H1 (cell line): ENCODE data around the gene IFT81. TPM values are rescaled to one million over a fixed set of nuclear protein-coding genes. Genes with fewer than 3 reads are reported as not detected.

Experiments used
- CTCF ChIA-PET: fragments of 300-600 bp; sonication (Branson Sonifier 250); formaldehyde crosslinking; loops from one replicate; lab custom pipeline; 2021; ENCODE audit not compliant: partially characterized antibody; lab: Charles Lee
- POLR2A ChIA-PET: fragments of 300-600 bp; sonication (Branson Sonifier 250); formaldehyde crosslinking; loops from one replicate; lab custom pipeline; 2021; ENCODE audit warnings: inconsistent platforms; ENCODE audit not compliant: partially characterized antibody; lab: Charles Lee
- DNase-seq, 2 experiments: peaks; one replicate each; pipeline versions ENCODE4 v3.0.0 to v3.0.0-alpha.2; 2010 to 2022; ENCODE audit warnings: low spot score in 2 of 2, low read depth in 1 of 2, mixed read lengths in 1 of 2
- FAIRE-seq: peaks from 2 replicates; lab custom pipeline; 2011; peaks lifted over from hg19 to GRCh38; lab: Jason Lieb, UNC
- H2AFZ ChIP-seq: 2 replicates; pipeline ENCODE4 v1.8.1; 2012; ENCODE audit warnings: low read length, inconsistent platforms
- H2AK5ac ChIP-seq: 2 replicates; pipeline ENCODE4 v1.6.1; 2013; ENCODE audit warnings: low read depth, low read length
- H2BK120ac ChIP-seq: replicated peaks from 2 replicates; pipeline ENCODE3; 2013; ENCODE audit warnings: low read depth, low read length, inconsistent platforms
- H2BK12ac ChIP-seq: 2 replicates; pipeline ENCODE4 v1.6.1; 2013; ENCODE audit warnings: low read depth, low read length
- H2BK15ac ChIP-seq: 2 replicates; pipeline ENCODE4 v1.6.1; 2013; ENCODE audit warnings: low read length
- H2BK20ac ChIP-seq: 2 replicates; pipeline ENCODE4 v1.6.1; 2013; ENCODE audit warnings: low read length
- H2BK5ac ChIP-seq: 2 replicates; pipeline ENCODE4 v1.6.1; 2013; ENCODE audit warnings: low read depth, low read length
- H3K14ac ChIP-seq: 2 replicates; pipeline ENCODE4 v1.6.1; 2013; ENCODE audit warnings: inconsistent platforms; ENCODE audit not compliant: insufficient read length
- H3K18ac ChIP-seq: 2 replicates; pipeline ENCODE4 v1.6.1; 2013; ENCODE audit warnings: low read length; ENCODE audit errors: extremely low read depth
- H3K23ac ChIP-seq: 2 replicates; pipeline ENCODE4 v1.6.1; 2013; ENCODE audit warnings: inconsistent platforms; ENCODE audit not compliant: insufficient read length
- H3K23me2 ChIP-seq: 2 replicates; pipeline ENCODE4 v1.6.1; 2013; ENCODE audit warnings: low read depth, low read length
- H3K27ac ChIP-seq: 2 replicates; pipeline ENCODE4 v1.6.1; 2011; ENCODE audit warnings: low read depth, low read length, inconsistent platforms
- H3K27me3 ChIP-seq, 4 experiments: replicated peaks in 1 of 4; 1 replicate in 1 of 4; 2 replicates in 3 of 4; pipeline versions ENCODE4 v1.6.1 to v1.8.1; 2011 to 2013; ENCODE audit warnings: low read length in 3 of 4, mild to moderate bottlenecking in 3 of 4, inconsistent platforms in 2 of 4, mixed read lengths in 2 of 4, moderate library complexity in 1 of 4; ENCODE audit not compliant: control insufficient read depth in 3 of 4, insufficient read depth in 3 of 4; ENCODE audit errors: extremely low read depth in 1 of 4
- H3K36me3 ChIP-seq, 4 experiments: 2 replicates each; pipeline versions ENCODE4 v1.6.1 to v1.8.1; 2011 to 2013; ENCODE audit warnings: mild to moderate bottlenecking in 4 of 4, low read length in 3 of 4, moderate library complexity in 2 of 4, control low read depth in 1 of 4, inconsistent platforms in 1 of 4; ENCODE audit not compliant: insufficient read depth in 4 of 4, control insufficient read depth in 2 of 4
- H3K4ac ChIP-seq: replicated peaks from 2 replicates; pipeline ENCODE3; 2013; ENCODE audit warnings: low read length, low read depth, mixed read lengths, inconsistent platforms; ENCODE audit not compliant: insufficient read length
- H3K4me1 ChIP-seq, 4 experiments: replicated peaks in 1 of 4; 1 replicate in 1 of 4; 2 replicates in 3 of 4; pipeline versions ENCODE4 v1.6.1 to v1.8.1; 2011 to 2013; ENCODE audit warnings: low read length in 3 of 4, inconsistent platforms in 2 of 4, mixed read lengths in 1 of 4; ENCODE audit not compliant: insufficient read depth in 4 of 4, control insufficient read depth in 3 of 4
- H3K4me2 ChIP-seq, 2 experiments: 2 replicates each; pipeline versions ENCODE4 v1.6.1 to v1.8.1; 2011 to 2013; ENCODE audit warnings: low read depth in 2 of 2, low read length in 2 of 2, control low read depth in 1 of 2, inconsistent platforms in 1 of 2, mild to moderate bottlenecking in 1 of 2; ENCODE audit not compliant: insufficient read depth in 1 of 2
- H3K4me3 ChIP-seq, 4 experiments: fragments of 200-600, 300-600 bp in 1 of 4; sonication (generic), shearing (Covaris generic), sonication (Bioruptor Twin) in 1 of 4; 2 replicates each; pipeline versions ENCODE4 v1.5.1 to v1.8.1; 2011 to 2016; ENCODE audit warnings: low read length in 4 of 4, low read depth in 3 of 4, control low read depth in 2 of 4, inconsistent platforms in 2 of 4, mild to moderate bottlenecking in 2 of 4, mixed read lengths in 1 of 4, moderate library complexity in 1 of 4; ENCODE audit not compliant: insufficient read depth in 2 of 4; ENCODE audit errors: extremely low read depth in 1 of 4
- H3K56ac ChIP-seq: replicated peaks from 2 replicates; pipeline ENCODE3; 2013; ENCODE audit warnings: low read depth, mild to moderate bottlenecking, mixed read lengths, low read length, inconsistent platforms; ENCODE audit not compliant: insufficient read length
- H3K79me1 ChIP-seq: 2 replicates; pipeline ENCODE4 v1.6.1; 2013; ENCODE audit warnings: low read depth, low read length, control low read depth
- H3K79me2 ChIP-seq, 2 experiments: 2 replicates each; pipeline versions ENCODE4 v1.6.1 to v1.8.1; 2012 to 2013; ENCODE audit warnings: low read length in 2 of 2, mild to moderate bottlenecking in 2 of 2, inconsistent platforms in 1 of 2; ENCODE audit not compliant: insufficient read depth in 2 of 2, control insufficient read depth in 1 of 2
- H3K9ac ChIP-seq, 4 experiments: replicated peaks in 1 of 4; 1 replicate in 1 of 4; 2 replicates in 3 of 4; pipeline versions ENCODE4 v1.6.1 to v1.8.1; 2011 to 2013; ENCODE audit warnings: low read depth in 3 of 4, low read length in 3 of 4, control low read depth in 2 of 4, mild to moderate bottlenecking in 2 of 4, moderate library complexity in 2 of 4, inconsistent platforms in 1 of 4; ENCODE audit errors: extremely low read depth in 1 of 4
- H3K9me3 ChIP-seq, 2 experiments: 2 replicates each; pipeline versions ENCODE4 v1.6.1 to v1.8.1; 2012 to 2013; ENCODE audit warnings: mild to moderate bottlenecking in 2 of 2, moderate library complexity in 2 of 2, control low read depth in 1 of 2, inconsistent platforms in 1 of 2, low read depth in 1 of 2, low read length in 1 of 2, mixed read lengths in 1 of 2; ENCODE audit not compliant: insufficient read depth in 2 of 2
- H4K20me1 ChIP-seq, 2 experiments: replicated peaks in 1 of 2; 2 replicates each; pipeline versions ENCODE3 to v1.8.1; 2011 to 2013; ENCODE audit warnings: inconsistent platforms in 2 of 2, low read length in 2 of 2, mild to moderate bottlenecking in 1 of 2; ENCODE audit not compliant: insufficient read depth in 2 of 2, control insufficient read depth in 1 of 2
- H4K5ac ChIP-seq: 2 replicates; pipeline ENCODE4 v1.6.1; 2013; ENCODE audit warnings: low read length, low read depth, mixed read lengths, inconsistent platforms; ENCODE audit not compliant: insufficient read length
- H4K8ac ChIP-seq: 2 replicates; pipeline ENCODE4 v1.8.0; 2013; ENCODE audit warnings: mild to moderate bottlenecking, moderate library complexity, low read length, inconsistent platforms; ENCODE audit not compliant: insufficient read depth; ENCODE audit errors: extremely low read depth
- H4K91ac ChIP-seq: replicated peaks from 2 replicates; pipeline ENCODE3; 2013; ENCODE audit warnings: low read length, mixed read lengths, inconsistent platforms; ENCODE audit not compliant: insufficient read length
- CREB1 ChIP-seq: IDR thresholded peaks from 2 replicates; pipeline ENCODE4 v1.6.1; 2012; ENCODE audit warnings: inconsistent platforms
- EZH2 ChIP-seq: fragments of 200-600 bp; sonication (generic); IDR thresholded peaks from 2 replicates; pipeline ENCODE4 v1.7.1; 2012; ENCODE audit warnings: low read depth, mild to moderate bottlenecking, moderate library complexity, low read length, inconsistent platforms; ENCODE audit not compliant: severe bottlenecking
- GABPA ChIP-seq: IDR thresholded peaks from 2 replicates; pipeline ENCODE4 v1.6.1; 2011; ENCODE audit warnings: mild to moderate bottlenecking, low read length, moderate library complexity, borderline replicate concordance; ENCODE audit not compliant: insufficient read depth
- KDM1A ChIP-seq: fragments of 200-600, 300-600 bp; sonication (generic); IDR thresholded peaks from 2 replicates; pipeline ENCODE4 v1.7.1; 2016; ENCODE audit warnings: mild to moderate bottlenecking, low read length, borderline replicate concordance
- RFX5 ChIP-seq: IDR thresholded peaks from 2 replicates; pipeline ENCODE4 v1.6.1; 2011; ENCODE audit warnings: low read depth, low read length, improper control_type of control experiment, borderline replicate concordance
- RNF2 ChIP-seq: fragments of 200-900, 300-1000 bp; sonication (generic); IDR thresholded peaks from 2 replicates; pipeline ENCODE4 v1.7.1; 2016; ENCODE audit warnings: borderline replicate concordance, low read depth, mild to moderate bottlenecking, antibody characterized with exemption, low read length; ENCODE audit not compliant: poor library complexity, severe bottlenecking; ENCODE audit errors: missing control alignments
- SRF ChIP-seq: IDR thresholded peaks from 2 replicates; pipeline ENCODE4 v1.6.1; 2011; ENCODE audit warnings: mild to moderate bottlenecking, low read depth, low read length, moderate library complexity
- YY1 ChIP-seq: IDR thresholded peaks from 2 replicates; pipeline ENCODE4 v1.6.1; 2011; ENCODE audit warnings: low read depth, mild to moderate bottlenecking, low read length
- WGBS, 2 experiments: shearing (Covaris generic) in 1 of 2; methylation state at CpG; one replicate each; pipeline versions ENCODE4 v1.1.6 to v1.1.7; 2013 to 2015; ENCODE audit warnings: low lambda C conversion rate in 2 of 2, mixed read lengths in 2 of 2, inconsistent platforms in 1 of 2, low coverage in 1 of 2, missing lambda C conversion rate in 1 of 2; ENCODE audit not compliant: insufficient replicate concordance in 2 of 2, insufficient coverage in 1 of 2, insufficient read length in 1 of 2; ENCODE audit errors: extremely low coverage in 1 of 2, missing lambda C conversion rate in 1 of 2; 5-methylcytosine and 5-hydroxymethylcytosine counted together
- polyA plus RNA-seq, 7 experiments: library from polyadenylated mRNA; depleted of rRNA in 3 of 7; stranded (reverse) in 5 of 7; unstranded in 2 of 7; fragments of >200 nt in 5 of 7; fragments of 200-250 nt in 2 of 7; gene quantifications; 1 replicate in 5 of 7; 2 replicates in 1 of 7; 4 replicates in 1 of 7; pipeline versions ENCODE4 v1.2.1 to v1.2.3, GENCODE V29; 2011 to 2013; ENCODE audit warnings: missing spikeins in 2 of 7, mixed read lengths in 2 of 7
- total RNA-seq: library from RNA; stranded (reverse); fragmentation: NEBNext Ultra II Directional; extraction: Animal tissue kit (Norgen Biotek cat#: 25700); gene quantifications from 2 replicates; pipeline ENCODE4 v1.2.1, GENCODE V29; 2021
- TF ChIP-seq, protein P1 (sequence below), 3 experiments: IDR thresholded peaks; 1 replicate in 2 of 3; 2 replicates in 1 of 3; pipeline versions ENCODE4 v1.5.1 to v1.6.1; 2011; ENCODE audit warnings: low read length in 3 of 3, mild to moderate bottlenecking in 3 of 3, inconsistent platforms in 2 of 3, low read depth in 1 of 3, moderate library complexity in 1 of 3; ENCODE audit not compliant: insufficient read depth in 1 of 3; ENCODE audit errors: control extremely low read depth in 1 of 3
- TF ChIP-seq, protein P2 (sequence below): IDR thresholded peaks from 2 replicates; pipeline ENCODE4 v1.6.1; 2012; ENCODE audit warnings: inconsistent platforms

IFT81 gene
- total and polyA plus RNA-seq, 2 of the 8 experiments (the other 6 are each of a cell fraction or from before 2014, with no cell fraction given) = 4.1 to 14.5 TPM

DNA sequence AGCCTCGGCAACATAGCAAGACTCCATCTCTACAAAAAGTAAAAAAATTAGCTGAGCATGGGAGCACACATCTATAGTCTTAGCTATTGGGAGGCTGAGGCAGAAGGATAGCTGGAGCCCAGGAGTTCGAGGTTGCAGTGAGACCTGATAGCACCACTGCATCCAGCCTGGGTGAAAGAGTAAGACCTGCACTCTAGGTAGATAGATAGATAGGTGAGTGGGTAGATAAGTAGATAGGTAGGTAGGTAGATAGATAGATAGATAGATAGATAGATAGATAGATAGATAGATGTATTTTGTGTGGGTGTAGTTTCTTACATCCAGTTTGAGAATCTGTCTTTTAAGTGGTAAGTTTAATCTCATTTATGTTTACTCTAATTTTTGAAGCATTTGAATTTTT, 72.8 kb downstream of the IFT81 start:
- H3K4me2 ChIP-seq = no peak overlapping the region
- H4K5ac ChIP-seq = no peak overlapping the region
- TF ChIP-seq KDM1A (no peak), SRF (no peak), YY1 (no peak), RNF2 (no peak), CREB1 (no peak), EZH2 (no peak), GABPA (no peak), RFX5 (no peak)
- TF ChIP-seq, protein P1, sequence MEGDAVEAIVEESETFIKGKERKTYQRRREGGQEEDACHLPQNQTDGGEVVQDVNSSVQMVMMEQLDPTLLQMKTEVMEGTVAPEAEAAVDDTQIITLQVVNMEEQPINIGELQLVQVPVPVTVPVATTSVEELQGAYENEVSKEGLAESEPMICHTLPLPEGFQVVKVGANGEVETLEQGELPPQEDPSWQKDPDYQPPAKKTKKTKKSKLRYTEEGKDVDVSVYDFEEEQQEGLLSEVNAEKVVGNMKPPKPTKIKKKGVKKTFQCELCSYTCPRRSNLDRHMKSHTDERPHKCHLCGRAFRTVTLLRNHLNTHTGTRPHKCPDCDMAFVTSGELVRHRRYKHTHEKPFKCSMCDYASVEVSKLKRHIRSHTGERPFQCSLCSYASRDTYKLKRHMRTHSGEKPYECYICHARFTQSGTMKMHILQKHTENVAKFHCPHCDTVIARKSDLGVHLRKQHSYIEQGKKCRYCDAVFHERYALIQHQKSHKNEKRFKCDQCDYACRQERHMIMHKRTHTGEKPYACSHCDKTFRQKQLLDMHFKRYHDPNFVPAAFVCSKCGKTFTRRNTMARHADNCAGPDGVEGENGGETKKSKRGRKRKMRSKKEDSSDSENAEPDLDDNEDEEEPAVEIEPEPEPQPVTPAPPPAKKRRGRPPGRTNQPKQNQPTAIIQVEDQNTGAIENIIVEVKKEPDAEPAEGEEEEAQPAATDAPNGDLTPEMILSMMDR (IDR thresholded peaks at IDR 0.05; ENCODE audit: control extremely low read depth in 1 of 3, insufficient read depth in 1 of 3, low read depth in 1 of 3, low read length in 3 of 3) = no peak
- TF ChIP-seq, protein P2, sequence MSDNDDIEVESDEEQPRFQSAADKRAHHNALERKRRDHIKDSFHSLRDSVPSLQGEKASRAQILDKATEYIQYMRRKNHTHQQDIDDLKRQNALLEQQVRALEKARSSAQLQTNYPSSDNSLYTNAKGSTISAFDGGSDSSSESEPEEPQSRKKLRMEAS = no peak

More for the DNA sequence above, 72.8 kb downstream of the IFT81 start:
- Histone ChIP-seq H3K27me3 (no peaks in the 10 kb centered on the region), H2BK20ac (no peak overlapping the region), H3K23ac (no peak overlapping the region), H2AK5ac (no peak overlapping the region), H2AFZ (no peak overlapping the region), H3K18ac (no peak overlapping the region), H3K36me3 (peaks cover 0 to 15% (median 7%) of the 10 kb centered on the region in 4 experiments; a peak in 4 of 8 replicates), H3K9ac (no peak overlapping the region), H3K9me3 (no peaks in the 10 kb centered on the region; a peak in 1 of 4 replicates), H3K27ac (no peak overlapping the region), H3K79me1 (no peaks in the 10 kb centered on the region), H3K79me2 (no peaks in the 10 kb centered on the region), H4K20me1 (no peaks in the 10 kb centered on the region), H3K56ac (no peak overlapping the region), H2BK5ac (no peak overlapping the region), H3K4me3 (no peak overlapping the region), H3K23me2 (no peaks in the 10 kb centered on the region), H3K4ac (no peak overlapping the region), H2BK12ac (no peak overlapping the region), H3K4me1 (peaks cover 0 to 7% (median 4%) of the 10 kb centered on the region in 4 experiments; a peak in 4 of 7 replicates), H4K8ac (no peak overlapping the region), H2BK15ac (no peak overlapping the region), H3K14ac (no peak overlapping the region), H2BK120ac (no peak overlapping the region), H4K91ac (no peak overlapping the region)
- no peak for DNase-seq
- CTCF ChIA-PET = no interaction called here
- WGBS, 2 experiments = 95% methylated on average over 2 of the region's 2 CpGs; no CpG with 5 or more reads in 1 of the 2 experiments
- POLR2A ChIA-PET = no interaction called here
- FAIRE-seq = no peak
